ENCODE results near the gene DTX4. TPM values are rescaled to one million over a fixed set of nuclear protein-coding genes. Genes with fewer than 3 reads are reported as not detected.
A peak's percentile ranks its signal among the peaks of the same experiment; 100 is the strongest.

DTX4 gene
- polyA plus RNA-seq, 1 donor = 45.9 TPM

DNA sequence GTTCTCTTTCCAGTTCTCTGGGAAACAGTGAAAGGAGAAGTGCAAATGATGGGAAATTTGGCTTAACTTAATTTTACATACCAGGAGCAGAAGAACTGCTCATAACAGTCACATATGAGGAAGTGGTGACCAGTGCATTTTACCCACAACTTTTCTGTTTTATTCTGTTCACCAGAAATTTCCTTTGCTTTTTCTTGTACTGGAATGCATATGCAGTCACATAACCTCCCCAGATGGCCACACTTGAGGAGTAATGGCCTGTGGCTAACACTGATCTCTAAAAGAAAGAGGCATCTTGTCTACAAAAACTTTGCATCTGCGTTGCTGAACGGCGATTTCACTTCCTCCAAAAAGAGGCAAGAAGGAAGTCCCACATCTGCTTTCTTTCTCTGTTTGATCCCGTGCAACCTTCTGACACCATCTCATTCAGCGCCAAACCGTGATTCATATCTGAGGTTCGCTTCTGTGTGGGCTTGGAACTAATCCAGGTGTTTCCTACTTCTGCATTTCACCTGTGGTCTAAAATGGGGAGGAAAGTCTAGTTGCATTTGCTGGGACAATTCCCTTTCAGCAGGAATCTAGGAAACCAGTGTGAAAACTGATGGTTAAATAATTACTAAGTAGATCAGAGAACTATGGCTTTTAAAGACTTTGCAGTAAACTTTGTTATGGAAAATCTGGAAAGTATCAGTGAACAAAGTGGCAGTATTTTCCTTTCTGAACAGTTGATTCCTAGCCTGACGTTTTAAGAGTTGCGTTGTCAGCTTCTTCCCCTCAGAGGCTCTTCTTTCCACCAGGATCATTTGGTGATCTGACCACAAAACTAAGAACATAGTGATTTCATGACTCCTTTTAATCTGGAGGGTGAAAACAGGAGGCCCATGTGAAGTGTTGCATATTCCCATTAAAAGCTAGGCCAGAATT lies 45.0 kb downstream of the DTX4 start:
- DNase-seq = peak; percentile 29

DNA sequence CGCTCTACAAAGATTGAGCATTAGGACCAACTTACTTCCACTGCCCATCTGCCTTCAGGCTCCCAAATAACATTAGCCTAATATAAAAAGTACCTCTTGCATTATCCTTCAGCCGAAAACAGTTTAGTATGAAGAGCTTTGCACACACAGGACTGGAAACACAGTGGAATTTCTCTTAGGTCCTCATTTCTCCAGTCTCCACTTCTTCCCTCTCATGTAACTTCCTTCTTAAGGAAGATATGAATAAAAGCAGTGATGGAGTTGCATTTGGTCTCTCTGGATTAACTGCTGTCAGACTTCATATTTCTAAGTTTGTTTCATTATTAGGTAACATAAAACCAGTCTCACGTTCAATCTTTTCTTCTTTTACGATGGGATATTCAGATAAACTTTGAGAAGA lies 46.4 kb downstream of the DTX4 start:
- DNase-seq = no peak

DNA sequence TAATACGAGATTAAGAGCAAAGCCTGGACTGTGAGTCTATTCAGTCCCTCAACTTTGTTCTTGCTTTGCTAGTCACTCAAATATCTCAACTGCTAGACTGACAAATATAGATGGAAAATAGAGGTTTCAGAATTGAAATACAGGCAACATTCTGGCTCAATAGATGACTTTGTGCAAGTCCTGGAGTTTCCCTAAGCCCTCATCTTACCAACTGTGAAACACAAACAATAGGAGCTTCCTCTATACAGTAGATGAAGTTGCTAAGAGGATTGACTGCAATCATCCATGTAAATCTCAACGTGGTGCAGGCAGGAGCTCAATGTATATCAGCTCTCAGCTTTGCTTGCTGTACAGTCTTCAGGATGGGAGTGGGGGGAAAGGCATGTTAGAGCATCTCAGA lies 47.0 kb downstream of the DTX4 start:
- no peak for DNase-seq

DNA sequence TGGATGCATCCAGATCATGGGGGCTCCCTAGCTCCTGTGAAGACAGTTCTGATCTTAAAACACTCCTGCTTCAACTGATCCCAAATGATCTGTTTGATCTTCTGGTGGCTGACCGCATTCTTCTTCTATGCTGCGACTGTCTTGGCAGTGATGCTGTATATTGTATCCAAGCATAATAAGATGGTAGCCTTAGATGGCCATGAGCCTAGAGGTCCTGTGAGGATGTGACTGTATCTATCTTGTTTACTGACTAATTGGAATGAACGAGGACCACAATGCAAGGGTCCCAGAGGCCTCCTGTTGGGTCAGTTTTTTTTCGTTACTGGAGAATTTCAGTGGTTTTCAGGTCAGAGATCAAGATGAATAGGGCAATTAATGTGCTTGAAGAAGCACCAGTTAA lies 47.9 kb downstream of the DTX4 start:
- no peak for DNase-seq

DNA sequence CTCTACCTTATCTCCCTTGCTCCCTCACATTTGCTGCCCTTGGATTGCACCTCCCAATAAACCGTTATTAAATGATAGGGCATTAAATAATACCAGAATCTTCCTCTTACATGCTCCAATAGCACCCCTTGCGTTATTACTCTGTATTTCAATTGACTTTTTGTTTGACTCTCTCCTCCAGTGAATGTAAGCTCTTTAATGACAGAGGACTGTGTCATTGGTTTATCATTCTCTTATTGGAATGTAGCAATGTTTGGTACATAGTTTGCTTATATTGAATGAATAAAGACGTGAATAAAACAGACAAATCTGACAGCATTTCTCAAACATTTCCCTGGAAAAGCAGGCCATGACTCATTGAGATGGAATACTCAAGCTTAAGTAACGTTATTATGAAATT lies 49.5 kb downstream of the DTX4 start:
- DNase-seq = no peak

DNA sequence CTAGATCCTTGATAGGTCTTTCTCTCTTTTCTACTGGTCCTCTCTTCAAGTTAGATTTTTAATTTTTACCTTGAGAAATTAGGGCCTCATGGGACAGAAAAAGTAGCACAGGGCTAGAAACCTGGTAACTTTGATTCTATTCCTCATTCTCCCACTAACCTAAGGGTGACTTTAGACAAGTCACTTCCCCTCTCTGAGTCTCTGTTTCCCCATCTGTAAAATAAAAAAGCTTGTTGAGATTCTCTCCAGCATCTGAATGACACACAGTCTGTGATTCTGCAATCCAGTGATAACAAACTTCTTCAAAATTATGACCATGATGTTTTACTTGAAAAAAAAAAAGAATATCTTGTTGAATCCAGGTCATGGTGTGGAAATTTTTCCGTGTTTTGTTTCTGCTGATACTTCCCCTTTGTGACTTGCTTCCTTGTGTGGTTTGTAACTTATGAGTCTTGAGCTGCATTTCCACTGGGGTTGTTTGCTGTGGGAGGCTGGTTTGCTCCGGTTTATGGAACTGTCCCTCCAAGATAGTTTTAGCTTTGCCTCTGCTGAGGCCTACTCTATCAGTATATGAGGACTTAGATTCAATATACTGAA lies 50.6 kb downstream of the DTX4 start:
- DNase-seq = no peak

DNA sequence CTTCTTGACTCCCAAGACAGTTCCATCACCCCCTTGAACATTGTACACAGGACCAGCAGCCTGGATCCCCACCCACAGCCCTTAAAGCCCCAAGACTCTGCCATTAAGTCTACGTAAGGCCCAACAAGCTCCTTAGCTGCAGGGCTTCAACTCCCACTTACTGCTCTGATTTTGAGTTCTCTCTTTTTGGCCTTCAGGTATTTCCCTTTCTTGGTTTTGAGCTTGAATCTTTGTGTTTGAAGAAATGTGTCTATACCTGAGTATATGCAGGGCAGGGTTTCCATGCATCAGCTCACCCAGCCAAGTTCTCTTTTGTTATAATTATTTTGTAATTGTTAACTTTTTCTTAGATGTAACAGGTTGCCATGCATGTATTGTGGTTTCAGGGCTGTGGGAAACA lies 51.2 kb downstream of the DTX4 start:
- no peak for DNase-seq

DNA sequence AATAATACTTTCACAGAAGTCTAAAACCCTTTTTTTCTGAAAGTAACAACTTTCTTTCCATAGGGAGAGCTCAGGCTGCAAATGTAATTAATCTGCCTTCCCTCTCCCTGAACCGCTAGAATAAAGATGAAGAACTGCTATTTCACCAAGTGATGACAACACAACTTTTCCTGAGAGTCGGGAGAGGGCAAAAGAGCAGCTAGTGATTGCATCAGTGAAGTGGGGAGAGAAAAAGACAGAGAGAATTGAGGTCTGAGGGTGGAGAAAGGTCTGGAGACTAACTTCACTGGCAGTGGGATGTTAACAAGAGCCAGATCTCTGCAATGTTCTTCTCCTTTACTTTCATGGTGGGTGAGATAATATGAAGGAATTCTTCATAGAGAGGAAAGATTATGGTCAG lies 51.7 kb downstream of the DTX4 start:
- no peak for DNase-seq

DNA sequence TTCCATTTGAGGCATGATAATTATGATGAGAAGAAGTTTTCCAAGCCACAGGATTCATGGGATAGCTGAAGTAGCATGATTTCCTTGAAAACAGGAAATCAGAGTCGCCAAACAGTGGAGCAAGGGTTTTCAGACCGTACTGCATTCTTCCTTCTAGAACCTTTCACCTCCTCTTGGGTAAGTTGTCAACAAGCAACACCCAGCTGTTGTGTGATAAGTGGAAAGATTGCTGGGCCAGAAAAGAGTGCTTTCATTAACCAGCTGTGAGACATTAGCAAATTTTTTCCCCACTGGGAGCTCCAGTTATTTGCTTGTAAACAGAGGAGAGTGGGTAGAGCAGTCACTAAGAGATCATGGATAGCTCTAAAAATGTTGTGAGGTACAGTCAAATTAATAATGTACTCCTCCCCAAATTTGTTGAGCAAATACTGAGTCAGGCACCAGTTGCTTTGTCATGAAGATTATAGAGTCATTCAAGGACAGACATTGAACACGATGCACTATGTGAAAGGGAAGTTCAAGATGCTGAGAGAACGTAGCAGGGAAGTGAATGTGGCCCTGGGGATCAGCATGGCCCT lies 52.5 kb downstream of the DTX4 start:
- DNase-seq = peak; percentile 41

DNA sequence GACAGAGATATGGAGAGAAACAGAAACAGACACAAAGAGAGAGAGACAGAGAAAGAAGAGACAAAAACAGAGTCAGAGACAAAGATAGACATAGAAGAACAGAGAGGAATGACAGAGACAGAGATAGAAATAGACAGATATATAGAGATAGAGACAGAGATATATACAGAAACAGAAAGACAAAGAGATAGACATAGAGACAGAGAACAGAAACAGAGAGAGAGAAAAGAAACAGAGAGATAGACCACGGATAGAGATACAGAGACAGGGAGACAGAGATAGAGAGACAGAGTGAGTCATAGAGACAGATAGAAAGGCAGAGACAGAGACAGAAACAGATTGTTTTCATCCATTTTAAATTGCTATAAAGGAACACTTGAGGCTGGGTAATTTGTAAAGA lies 53.1 kb downstream of the DTX4 start:
- DNase-seq = no peak

DNA sequence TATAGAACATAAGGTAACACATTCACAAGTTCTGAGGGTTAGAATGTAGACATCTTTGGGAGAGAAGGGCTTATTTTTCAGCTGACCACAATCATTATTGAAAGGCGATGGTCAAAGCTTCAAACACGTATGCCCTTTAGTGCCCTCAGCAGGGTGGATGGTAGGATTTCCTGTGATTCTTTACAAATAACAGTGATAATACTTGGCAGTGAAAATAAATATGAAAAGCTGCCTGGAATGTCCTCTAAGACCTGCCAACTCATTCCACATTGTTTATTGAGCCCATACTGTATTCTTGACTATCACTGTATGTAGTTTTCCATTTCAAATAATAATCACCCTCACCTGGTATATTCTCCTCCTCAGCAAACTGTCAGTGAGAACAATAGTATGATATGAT lies 54.5 kb downstream of the DTX4 start:
- DNase-seq = no peak

DNA sequence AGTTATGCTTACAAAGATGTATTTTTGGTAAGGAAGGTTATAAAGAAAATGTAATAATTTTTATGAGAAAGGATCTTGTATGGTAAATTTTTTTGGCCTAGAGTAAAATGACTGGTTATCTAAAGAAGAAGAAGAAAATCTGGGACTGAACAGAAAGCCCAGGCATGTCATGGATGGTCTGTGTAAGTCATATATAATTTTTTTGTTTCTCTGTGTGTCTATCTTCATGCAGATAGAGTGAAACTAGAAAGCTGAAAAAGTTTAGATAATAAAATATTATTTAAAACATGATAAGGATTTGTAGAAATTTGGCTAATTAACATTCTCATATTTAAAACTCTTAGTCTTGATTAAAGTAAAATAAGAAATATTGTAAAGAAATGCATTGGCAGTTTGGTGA lies 68.4 kb downstream of the DTX4 start:
- DNase-seq = no peak

DNA sequence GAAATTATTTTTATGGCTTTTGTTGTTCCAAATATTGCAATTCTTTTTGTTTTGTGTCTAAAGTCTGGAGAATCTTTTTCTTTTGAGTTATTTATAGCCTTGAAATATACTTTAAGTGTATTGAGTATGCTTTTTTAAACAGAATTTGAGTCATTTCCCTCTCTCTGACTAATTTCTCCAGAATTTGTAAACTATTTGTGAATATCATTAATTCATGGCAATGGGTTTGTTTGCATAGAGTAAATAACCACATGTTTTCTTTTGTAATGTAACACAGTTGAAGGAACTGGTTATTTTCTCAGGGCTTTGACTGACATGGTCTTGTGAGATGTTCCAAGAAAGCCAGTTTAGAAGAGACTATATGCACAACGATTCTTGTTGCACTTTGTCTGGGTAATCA lies 71.7 kb downstream of the DTX4 start:
- DNase-seq = no peak

DNA sequence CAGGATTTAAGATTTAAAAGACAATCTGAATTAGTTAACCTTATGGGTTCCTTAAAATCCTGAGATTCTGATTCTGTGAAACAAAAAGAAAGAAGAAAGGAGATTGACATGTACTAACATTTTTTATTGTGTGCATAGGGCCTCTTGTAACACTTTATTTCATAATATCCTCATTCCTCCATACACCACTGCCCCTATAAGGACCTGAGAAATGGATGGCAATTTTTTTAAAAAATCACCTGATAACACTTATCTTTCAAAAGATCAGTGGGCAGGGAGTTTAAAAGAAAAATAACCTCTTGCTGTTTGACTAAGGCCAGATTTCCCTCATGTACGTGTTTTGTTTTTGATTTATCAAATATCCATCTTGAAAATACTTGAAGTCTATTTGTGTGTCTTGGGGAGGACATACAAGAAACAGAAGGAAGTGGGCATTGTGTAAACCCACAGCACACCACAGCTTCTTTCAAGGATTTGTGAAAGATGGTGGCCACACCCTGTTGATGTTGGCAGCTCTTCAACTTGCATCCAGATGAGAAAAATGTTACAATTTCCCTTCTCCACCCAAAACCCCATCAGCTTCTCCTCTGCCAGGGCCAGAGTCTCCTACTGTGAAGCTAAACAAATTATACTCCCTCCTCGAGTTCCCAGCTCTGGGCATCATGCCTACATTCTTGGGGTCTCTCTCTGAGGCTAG lies 75.7 kb downstream of the DTX4 start:
- DNase-seq = no peak

DNA sequence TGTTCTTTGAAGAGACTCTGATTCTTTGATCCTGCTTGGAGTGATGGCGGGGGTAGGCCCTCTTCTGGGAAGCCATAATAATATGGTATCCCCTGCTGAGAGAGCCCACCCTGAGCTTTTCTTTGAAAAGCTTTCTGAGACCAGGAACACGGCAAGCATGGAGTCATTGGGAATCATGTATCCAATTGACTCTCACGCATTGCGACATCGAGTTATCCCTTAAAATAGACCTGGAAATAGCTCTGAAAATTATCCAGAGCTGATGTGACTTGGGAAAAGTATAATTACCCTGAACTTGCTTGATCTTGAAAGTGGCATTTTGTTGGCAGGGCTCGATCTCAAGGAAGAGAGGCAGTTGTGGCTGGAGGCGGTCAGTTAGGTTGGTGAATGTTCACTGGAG lies 77.6 kb downstream of the DTX4 start:
- no peak for DNase-seq

DNA sequence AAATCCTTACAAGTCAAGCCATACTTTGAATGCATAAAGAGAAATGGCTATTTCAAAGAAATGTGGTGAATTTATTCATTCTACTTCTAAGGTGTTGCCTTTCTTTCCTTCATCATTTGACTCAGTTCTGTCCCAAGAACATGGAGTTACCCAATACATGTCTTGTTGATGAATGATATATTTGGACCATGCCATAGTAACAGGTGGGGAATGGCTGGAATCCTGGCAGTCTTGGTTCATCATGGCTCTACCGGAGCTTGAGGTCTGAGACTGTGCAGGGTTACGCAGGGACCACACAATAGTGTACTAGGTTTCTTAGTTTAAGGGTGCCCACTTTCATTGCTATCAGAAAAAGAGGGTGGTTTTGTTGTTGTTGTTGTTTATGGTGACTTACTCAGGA lies 81.1 kb downstream of the DTX4 start:
- DNase-seq = no peak

DNA sequence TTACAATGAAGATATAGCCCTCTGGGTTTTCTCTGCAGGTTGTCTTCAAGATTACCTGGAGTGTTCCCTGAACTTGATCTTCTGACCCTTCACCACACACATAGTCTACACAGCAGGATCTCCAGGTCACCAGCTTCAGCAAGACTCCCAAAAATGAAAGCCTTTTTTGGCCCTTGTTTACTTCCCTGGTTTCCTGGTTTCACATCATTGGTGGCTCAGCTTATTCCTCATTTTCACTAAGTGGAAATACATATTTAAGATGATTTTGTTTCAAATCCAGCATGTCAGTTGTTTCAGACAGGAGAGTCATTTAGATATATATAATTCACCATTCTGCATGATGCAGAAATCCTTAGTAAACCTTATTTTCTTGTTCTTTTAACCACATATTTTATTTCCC lies 82.4 kb downstream of the DTX4 start:
- DNase-seq = no peak

DNA sequence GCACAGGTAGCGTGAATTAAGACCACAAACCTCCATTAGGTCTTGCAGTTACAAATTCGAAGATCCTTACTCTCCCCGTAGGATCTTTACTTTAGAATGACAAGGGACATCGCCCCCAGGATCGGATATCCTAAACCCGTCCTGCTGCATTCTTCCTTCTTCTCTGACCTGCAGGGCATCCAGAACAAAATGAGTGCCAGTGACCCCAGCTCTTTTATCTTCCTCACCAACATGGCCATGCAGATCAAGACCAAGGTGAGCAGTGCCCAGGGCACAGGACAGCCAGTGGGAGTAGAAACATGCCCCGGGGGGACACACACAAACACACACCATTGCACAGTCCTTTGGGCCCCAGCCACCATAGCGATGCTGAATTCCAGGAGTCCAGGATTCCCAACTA lies 83.3 kb downstream of the DTX4 start:
- DNase-seq = no peak

Measured in left kidney (tissue), 2 donors.